Activated CD8-positive, alpha-beta memory T cell treated with anti-CD3 and anti-CD28 coated beads, Interleukin-2, amount 50 U/mL, for 24 hours (primary cell): ENCODE measurements around the gene POP4.
A peak's percentile ranks its signal among the peaks of the same experiment; 100 is the strongest.

Source experiments
- DNase-seq: peaks from one replicate; pipeline ENCODE4 v3.0.0-alpha.2; 2020; ENCODE audit errors: extremely low read depth

Gene POP4

DNA sequence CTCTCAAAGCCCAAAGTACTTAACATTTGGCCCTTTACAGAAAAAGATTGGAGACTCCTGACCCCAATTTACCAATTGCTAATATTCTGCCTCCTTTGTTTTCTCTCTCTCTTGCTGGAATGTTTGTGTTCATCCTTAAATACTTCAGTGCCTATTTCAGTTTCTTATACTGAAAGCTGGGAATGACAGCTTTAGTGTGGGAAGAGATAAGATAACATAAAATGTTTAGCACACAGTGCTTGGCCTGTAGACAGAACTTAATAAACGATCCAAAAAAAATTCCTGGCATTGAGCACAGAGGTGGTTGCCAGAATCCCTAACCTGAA lies 56.2 kb downstream of the POP4 start:
- no peak for DNase-seq

- no peak for DNase-seq
Observed at GRCh38 chr19:29662604-29663404, 56.7 kb downstream of the POP4 start.

DNA sequence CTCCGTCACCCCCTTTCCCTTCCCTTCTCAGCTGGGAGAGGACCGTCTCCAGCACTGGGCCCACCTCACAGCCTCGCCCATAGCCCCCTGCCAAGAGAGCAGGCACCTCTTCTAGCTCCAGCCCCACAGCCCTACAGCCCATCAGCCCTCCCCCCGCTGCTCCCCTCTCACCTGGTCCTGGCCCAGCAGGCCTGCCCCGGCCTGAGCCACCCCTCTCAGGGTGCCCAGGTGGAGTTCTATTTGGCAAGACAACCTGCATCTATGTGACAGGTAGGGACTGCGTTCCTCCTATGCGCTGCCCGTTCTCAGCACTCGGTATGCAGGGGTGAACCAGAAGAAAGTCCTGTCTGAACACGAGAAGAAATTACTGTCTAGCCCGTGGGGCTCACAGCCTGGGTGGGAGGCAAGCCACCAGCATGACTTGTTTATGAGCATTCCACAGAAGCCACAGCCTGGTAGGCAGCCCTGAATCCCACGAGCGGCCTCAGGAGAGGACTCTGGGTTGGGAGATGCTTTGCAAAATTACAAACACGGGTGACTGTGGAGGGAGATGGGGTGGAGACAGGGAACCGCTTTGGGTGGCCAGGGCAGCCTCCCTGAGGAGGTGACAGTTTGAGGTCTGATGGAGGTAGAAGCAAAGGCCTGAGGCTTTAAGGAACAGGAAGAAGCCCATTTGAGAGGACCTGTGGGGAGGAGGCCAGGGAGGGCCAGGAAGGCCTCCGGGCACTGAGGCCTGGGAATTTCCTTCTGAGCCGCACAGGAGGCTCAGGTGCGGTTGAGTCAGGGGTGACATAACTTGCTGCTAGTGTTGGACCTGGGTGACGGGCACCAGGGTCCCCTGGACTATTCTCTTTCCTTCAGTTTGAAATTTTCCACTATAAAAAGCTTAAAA lies 58.0 kb downstream of the POP4 start:
- no peak for DNase-seq

DNA sequence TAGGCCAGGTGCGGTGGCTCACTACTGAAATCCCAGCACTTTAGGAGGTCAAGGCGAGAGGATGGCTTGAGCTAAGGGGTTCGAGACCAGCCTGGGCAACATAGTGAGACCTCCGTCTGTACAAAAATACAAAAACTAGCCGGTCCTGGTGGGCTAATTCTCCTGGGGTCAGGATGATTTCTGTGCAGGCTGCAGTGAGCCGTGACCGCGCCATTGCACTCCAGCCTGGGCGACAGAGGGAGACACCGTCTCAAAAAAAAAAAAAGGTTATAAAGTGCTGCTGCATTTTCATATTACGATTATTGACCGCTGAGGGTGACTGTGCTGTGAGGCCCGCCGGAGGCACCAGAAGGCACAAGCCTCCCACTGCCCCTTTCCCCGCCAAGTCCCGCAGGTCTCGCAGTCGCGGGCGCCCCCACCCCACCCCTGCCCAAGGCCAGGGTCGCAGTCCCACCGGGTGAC lies 58.7 kb downstream of the POP4 start:
- no peak for DNase-seq

DNA sequence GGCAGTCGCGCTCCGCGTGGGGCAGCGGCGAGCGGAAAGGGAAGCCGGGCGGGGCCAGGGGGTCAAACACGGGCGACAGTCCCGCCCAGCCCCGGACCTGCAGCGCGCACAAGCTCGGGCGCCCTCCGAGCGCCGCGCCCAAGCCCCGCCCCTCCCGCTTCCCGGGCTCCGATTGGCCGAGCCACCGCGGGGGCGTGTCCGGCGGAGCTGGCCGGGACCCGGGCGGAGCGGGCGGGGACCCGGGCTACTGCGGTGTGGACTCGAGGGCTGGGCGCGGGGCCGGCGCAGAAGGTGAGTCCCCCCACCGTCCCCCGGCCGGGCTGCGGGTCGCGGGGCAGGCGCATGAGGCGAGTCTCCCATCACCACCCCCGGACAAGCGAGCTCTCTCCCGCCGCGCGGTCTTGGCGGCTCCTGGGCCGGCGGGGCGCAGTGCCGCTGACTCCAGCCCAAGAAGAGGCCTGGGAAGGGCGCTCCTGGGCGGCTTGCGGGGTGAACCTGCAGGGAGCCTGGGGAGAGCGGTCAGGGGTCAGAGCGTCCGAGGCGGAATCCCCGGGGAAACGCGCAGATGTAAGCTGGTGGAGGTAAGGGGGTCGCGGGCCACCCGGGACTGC lies 59.2 kb downstream of the POP4 start, which contains the start of gene PLEKHF1:
Gene PLEKHF1, plus strand, starts transcription at position 247 of the 611 bp plus-strand sequence. CDS start 8,379 bp downstream, outside the sequence.
- peak; percentile 46 for DNase-seq

- DNase-seq: no peak
Observed at GRCh38 chr19:29665826-29666577, 59.9 kb downstream of the POP4 start.
